GM12864 (cell line): ENCODE measurements around the gene SYK.

Source experiments
- DNase-seq: peaks from one replicate; pipeline ENCODE4 v3.0.0-alpha.2; 2011; ENCODE audit warnings: low read depth
- H3K4me3 ChIP-seq: 2 replicates; pipeline ENCODE4 v1.5.1; 2011; ENCODE audit warnings: mild to moderate bottlenecking, low read depth, low read length, control low read depth
- CTCF ChIP-seq: IDR thresholded peaks from 2 replicates; pipeline ENCODE4 v1.5.1; 2011; ENCODE audit warnings: low read depth, mild to moderate bottlenecking, moderate library complexity, low read length, control low read depth, inconsistent platforms; ENCODE audit errors: missing control alignments

SYK gene

GRCh38 chr9:90867101-90867500 is 65.5 kb downstream of the SYK start:
- no peak overlapping the region for H3K4me3 ChIP-seq
- DNase-seq = no peak
- no peak for TF ChIP-seq CTCF

- DNase-seq = no peak
- TF ChIP-seq CTCF = no peak
- no peak overlapping the region for H3K4me3 ChIP-seq
These were observed 66.9 kb downstream of the SYK start for GRCh38 chr9:90868555-90868954.

GRCh38 chr9:90869361-90869760 is 67.7 kb downstream of the SYK start:
- H3K4me3 ChIP-seq = no peak overlapping the region
- DNase-seq = no peak
- no peak for TF ChIP-seq CTCF

GRCh38 chr9:90870621-90871326 is 69.2 kb downstream of the SYK start:
- DNase-seq = peak; percentile 24
- H3K4me3 ChIP-seq = no peak overlapping the region
- TF ChIP-seq CTCF = peak; percentile 84

- TF ChIP-seq CTCF = no peak
- no peak overlapping the region for H3K4me3 ChIP-seq
- no peak for DNase-seq
These were observed 69.8 kb downstream of the SYK start for GRCh38 chr9:90871327-90871935.

GRCh38 chr9:90872835-90873294 is 71.2 kb downstream of the SYK start:
- DNase-seq = no peak
- no peak for TF ChIP-seq CTCF
- H3K4me3 ChIP-seq = no peak overlapping the region

- TF ChIP-seq CTCF = no peak
- no peak overlapping the region for H3K4me3 ChIP-seq
- no peak for DNase-seq
These were observed 71.8 kb downstream of the SYK start for GRCh38 chr9:90873422-90873821.
